Lower leg skin (tissue), 3 donors: ENCODE results near the gene BTD.

Experiments used
- CTCF ChIP-seq, 3 donors: fragments of 450-650 bp; IDR thresholded peaks; one replicate each; pipeline ENCODE4 v1.5.1; 2016; ENCODE audit warnings: antibody characterized with exemption in 3 of 3, mild to moderate bottlenecking in 3 of 3, moderate library complexity in 2 of 3
- POLR2A ChIP-seq, 2 donors: fragments of 450-650 bp; IDR thresholded peaks; one replicate each; pipeline ENCODE4 v1.6.1; 2016 to 2017; ENCODE audit warnings: antibody characterized with exemption in 2 of 2, mild to moderate bottlenecking in 1 of 2, moderate library complexity in 1 of 2

- no peak for TF ChIP-seq CTCF (IDR thresholded peaks at IDR 0.05)
- TF ChIP-seq POLR2A (IDR thresholded peaks at IDR 0.05) = no peak
Measured at GRCh38 chr3:15628967-15629366, 27.4 kb downstream of the BTD start.
